PC-3 (cell line): ENCODE measurements around the gene CD19.

Experiments
- CTCF ChIP-seq: fragments of 300-600 bp; sonication (generic); conservative IDR thresholded peaks from 2 replicates; pipeline ENCODE4 v1.5.1; 2017; ENCODE audit warnings: antibody characterized with exemption, low read depth, mild to moderate bottlenecking, low read length
- EZH2phosphoT487 ChIP-seq: fragments of 300-600 bp; sonication (generic); IDR thresholded peaks from 2 replicates; pipeline ENCODE4 v1.6.1; 2018; ENCODE audit warnings: mild to moderate bottlenecking, antibody characterized with exemption, low read length, borderline replicate concordance

GRCh38 chr16:28924762-28925385, 6.9 kb upstream of the CD19 start, which contains the start of gene RABEP2:
- TF ChIP-seq EZH2phosphoT487 (no peak), CTCF (no peak)
